ENCODE results near the gene VPREB3. TPM values are rescaled to one million over a fixed set of nuclear protein-coding genes. Genes with fewer than 3 reads are reported as not detected.

VPREB3 gene
- polyA plus RNA-seq, 1 donor (not counting 4 experiments of a cell fraction or from before 2014, with no cell fraction given), result not detected

DNA sequence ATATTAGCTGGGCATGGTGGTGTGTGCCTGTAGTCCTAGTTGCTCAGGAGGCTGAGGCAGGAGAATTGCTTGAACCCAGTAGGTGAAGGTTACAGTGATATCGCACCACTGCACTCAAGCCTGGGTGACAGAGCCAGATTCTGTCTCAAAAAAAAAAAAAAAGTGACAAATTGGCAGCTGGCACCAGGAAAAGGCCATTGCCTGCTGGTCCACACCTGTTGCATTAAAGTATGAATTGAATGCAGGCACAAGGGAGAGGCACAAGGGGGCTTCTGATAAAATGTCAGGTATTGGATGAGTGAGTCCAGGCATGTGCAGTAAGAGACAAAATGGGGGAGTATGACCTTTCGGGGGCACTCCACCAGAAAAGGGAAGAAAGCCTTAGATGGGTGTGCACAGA lies 31.5 kb downstream of the VPREB3 start:
- Histone ChIP-seq H3K4me2 (ENCODE audit: control insufficient read depth, extremely low read depth, insufficient read depth, low read depth, low read length) (no peak overlapping the region), H3K9me1 (ENCODE audit: control insufficient read depth, extremely low read depth, insufficient read depth, low read length) (no peaks in the 10 kb centered on the region), H3K27ac (ENCODE audit: control insufficient read depth, insufficient read depth, low read length) (no peak overlapping the region), H3K4me3 (ENCODE audit: control insufficient read depth in 2 of 3, extremely low read depth in 1 of 3, insufficient read depth in 2 of 3, low read depth in 1 of 3, low read length in 3 of 3) (no peak overlapping the region), H3K27me3 (ENCODE audit: control insufficient read depth, extremely low read depth, insufficient read depth, low read length) (no peaks in the 10 kb centered on the region), H4K20me1 (ENCODE audit: control insufficient read depth, extremely low read depth, insufficient read depth, low read length) (no peaks in the 10 kb centered on the region), H3K79me2 (ENCODE audit: control insufficient read depth, insufficient read depth, low read length) (no peaks in the 10 kb centered on the region), H3K9ac (ENCODE audit: control insufficient read depth, extremely low read depth, insufficient read depth, low read length) (no peak overlapping the region), H2AFZ (ENCODE audit: control insufficient read depth, low read length) (no peak overlapping the region), H3K9me3 (ENCODE audit: control insufficient read depth, low read depth, low read length) (no peaks in the 10 kb centered on the region), H3K4me1 (ENCODE audit: control insufficient read depth, extremely low read depth, insufficient read depth, low read length) (no peaks in the 10 kb centered on the region), H3K36me3 (ENCODE audit: control insufficient read depth in 2 of 2, extremely low read depth in 1 of 2, insufficient read depth in 2 of 2, low read length in 2 of 2) (no peaks in the 10 kb centered on the region)
- dilution Hi-C loops (cut with MboI; ENCODE audit: extremely low pct_ligation_motif_present, low sequenced_read_pairs), result no loop called here
- no peak for TF ChIP-seq EZH2 (IDR thresholded peaks at IDR 0.05; ENCODE audit: low read length)
- TF ChIP-seq, protein P1, sequence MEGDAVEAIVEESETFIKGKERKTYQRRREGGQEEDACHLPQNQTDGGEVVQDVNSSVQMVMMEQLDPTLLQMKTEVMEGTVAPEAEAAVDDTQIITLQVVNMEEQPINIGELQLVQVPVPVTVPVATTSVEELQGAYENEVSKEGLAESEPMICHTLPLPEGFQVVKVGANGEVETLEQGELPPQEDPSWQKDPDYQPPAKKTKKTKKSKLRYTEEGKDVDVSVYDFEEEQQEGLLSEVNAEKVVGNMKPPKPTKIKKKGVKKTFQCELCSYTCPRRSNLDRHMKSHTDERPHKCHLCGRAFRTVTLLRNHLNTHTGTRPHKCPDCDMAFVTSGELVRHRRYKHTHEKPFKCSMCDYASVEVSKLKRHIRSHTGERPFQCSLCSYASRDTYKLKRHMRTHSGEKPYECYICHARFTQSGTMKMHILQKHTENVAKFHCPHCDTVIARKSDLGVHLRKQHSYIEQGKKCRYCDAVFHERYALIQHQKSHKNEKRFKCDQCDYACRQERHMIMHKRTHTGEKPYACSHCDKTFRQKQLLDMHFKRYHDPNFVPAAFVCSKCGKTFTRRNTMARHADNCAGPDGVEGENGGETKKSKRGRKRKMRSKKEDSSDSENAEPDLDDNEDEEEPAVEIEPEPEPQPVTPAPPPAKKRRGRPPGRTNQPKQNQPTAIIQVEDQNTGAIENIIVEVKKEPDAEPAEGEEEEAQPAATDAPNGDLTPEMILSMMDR (optimal IDR thresholded peaks at IDR 0.05 in 1 of 3, IDR thresholded peaks at IDR 0.05 in 1 of 3, conservative IDR thresholded peaks at IDR 0.05 in 1 of 3; ENCODE audit: extremely low read depth in 1 of 3, insufficient read depth in 2 of 3, low read length in 3 of 3), result no peak
- FAIRE-seq (no peak), DNase-seq (ENCODE audit: low read depth, low spot score) (no peak)

DNA sequence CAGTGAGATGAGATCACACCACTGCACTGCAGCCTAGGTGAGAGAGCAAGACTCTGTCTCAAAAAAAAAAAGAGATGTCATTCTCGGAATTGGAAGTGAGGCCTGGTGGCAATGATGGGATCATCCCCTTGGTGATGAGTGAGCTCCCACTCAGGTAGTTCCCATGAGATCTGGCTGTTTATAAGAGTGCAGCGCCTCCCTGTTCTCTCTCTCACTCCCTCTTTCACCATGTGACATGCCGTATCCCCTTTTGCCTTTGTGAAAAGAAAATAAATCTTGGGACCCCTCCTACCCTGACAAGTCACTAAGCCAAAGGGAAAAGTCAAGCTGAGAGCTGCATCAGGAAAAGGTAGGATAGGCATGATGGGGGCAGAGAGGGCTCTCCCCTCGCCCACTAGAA lies 32.1 kb downstream of the VPREB3 start:
- H3K4me2 ChIP-seq (ENCODE audit: control insufficient read depth, extremely low read depth, insufficient read depth, low read depth, low read length), result no peak overlapping the region
- H3K9me3 ChIP-seq (ENCODE audit: control insufficient read depth, low read depth, low read length), result no peaks in the 10 kb centered on the region
- H3K36me3 ChIP-seq (ENCODE audit: control insufficient read depth in 2 of 2, extremely low read depth in 1 of 2, insufficient read depth in 2 of 2, low read length in 2 of 2), result no peaks in the 10 kb centered on the region
- H2AFZ ChIP-seq (ENCODE audit: control insufficient read depth, low read length), result no peak overlapping the region
- no peaks in the 10 kb centered on the region for H4K20me1 ChIP-seq (ENCODE audit: control insufficient read depth, extremely low read depth, insufficient read depth, low read length)
- dilution Hi-C loops (cut with MboI; ENCODE audit: extremely low pct_ligation_motif_present, low sequenced_read_pairs), result no loop called here
- H3K79me2 ChIP-seq (ENCODE audit: control insufficient read depth, insufficient read depth, low read length), result no peaks in the 10 kb centered on the region
- no peak for TF ChIP-seq EZH2 (IDR thresholded peaks at IDR 0.05; ENCODE audit: low read length)
- TF ChIP-seq, protein P1 (optimal IDR thresholded peaks at IDR 0.05 in 1 of 3, IDR thresholded peaks at IDR 0.05 in 1 of 3, conservative IDR thresholded peaks at IDR 0.05 in 1 of 3; ENCODE audit: extremely low read depth in 1 of 3, insufficient read depth in 2 of 3, low read length in 3 of 3), result no peak
- no peaks in the 10 kb centered on the region for H3K9me1 ChIP-seq (ENCODE audit: control insufficient read depth, extremely low read depth, insufficient read depth, low read length)
- H3K4me1 ChIP-seq (ENCODE audit: control insufficient read depth, extremely low read depth, insufficient read depth, low read length), result no peaks in the 10 kb centered on the region
- H3K4me3 ChIP-seq (ENCODE audit: control insufficient read depth in 2 of 3, extremely low read depth in 1 of 3, insufficient read depth in 2 of 3, low read depth in 1 of 3, low read length in 3 of 3), result no peak overlapping the region
- no peak for FAIRE-seq
- no peak overlapping the region for H3K27ac ChIP-seq (ENCODE audit: control insufficient read depth, insufficient read depth, low read length)
- DNase-seq (ENCODE audit: low read depth, low spot score), result no peak
- H3K27me3 ChIP-seq (ENCODE audit: control insufficient read depth, extremely low read depth, insufficient read depth, low read length), result no peaks in the 10 kb centered on the region
- H3K9ac ChIP-seq (ENCODE audit: control insufficient read depth, extremely low read depth, insufficient read depth, low read length), result no peak overlapping the region
